ENCODE results near the gene C2orf92. TPM values are rescaled to one million over a fixed set of nuclear protein-coding genes. Genes with fewer than 3 reads are reported as not detected.

C2orf92 gene
- total RNA-seq, 2 experiments from 2014 or later, result 5.9 to 11.2 TPM

GRCh38 chr2:97704989-97705388 is 35.5 kb downstream of the C2orf92 start:
- Histone ChIP-seq H3K9me2 (ENCODE audit: insufficient read depth, low read length) (no peaks in the 10 kb centered on the region), H3K4me2 (ENCODE audit: low read length) (no peak overlapping the region), H3K27ac (ENCODE audit: low read depth, low read length, poor library complexity, severe bottlenecking) (no peak overlapping the region), H3K4me3 (ENCODE audit: low read depth, low read length, poor library complexity, severe bottlenecking) (no peak overlapping the region), H3K36me3 (ENCODE audit: insufficient read depth, low read length) (no peaks in the 10 kb centered on the region), H3K4me1 (ENCODE audit: insufficient read depth, low read length, poor library complexity, severe bottlenecking) (no peaks in the 10 kb centered on the region), H3K79me2 (ENCODE audit: insufficient read depth, low read depth, low read length) (no peaks in the 10 kb centered on the region), H3K9me3 (ENCODE audit: low read length) (no peaks in the 10 kb centered on the region), H2AFZ (ENCODE audit: low read length) (no peak overlapping the region), H4K20me1 (ENCODE audit: insufficient read depth, low read length) (no peaks in the 10 kb centered on the region)
- TF ChIP-seq EZH2phosphoT487 (IDR thresholded peaks at IDR 0.05; ENCODE audit: borderline replicate concordance, low read depth, low read length) (no peak), CTCF (conservative IDR thresholded peaks at IDR 0.05; ENCODE audit: low read length) (no peak)
- no TSS peak for BruUV-seq (replicated peaks)
- DNase-seq (ENCODE audit: low spot score), result no peak
- ChIA-PET CTCF (ENCODE audit: unreplicated experiment) (no interaction called here), POLR2A (interaction anchor here (0.6 kb wide), 1 partner anchor 1227 kb away, joined by 3 read pairs; no protein-coding TSS in a partner anchor)
- intact Hi-C loops (cut with micrococcal nuclease; ENCODE audit: unreplicated experiment), result no loop called here

GRCh38 chr2:97706112-97706511 is 36.6 kb downstream of the C2orf92 start:
- no peaks in the 10 kb centered on the region for H3K36me3 ChIP-seq (ENCODE audit: insufficient read depth, low read length)
- intact Hi-C loops (cut with micrococcal nuclease; ENCODE audit: unreplicated experiment), result no loop called here
- DNase-seq (ENCODE audit: low spot score), result no peak
- no TSS peak for BruUV-seq (replicated peaks)
- no peaks in the 10 kb centered on the region for H3K9me2 ChIP-seq (ENCODE audit: insufficient read depth, low read length)
- no peak overlapping the region for H2AFZ ChIP-seq (ENCODE audit: low read length)
- POLR2A ChIA-PET, result no interaction called here
- no peaks in the 10 kb centered on the region for H3K79me2 ChIP-seq (ENCODE audit: insufficient read depth, low read depth, low read length)
- H4K20me1 ChIP-seq (ENCODE audit: insufficient read depth, low read length), result no peaks in the 10 kb centered on the region
- CTCF ChIA-PET (ENCODE audit: unreplicated experiment), result no interaction called here
- TF ChIP-seq EZH2phosphoT487 (IDR thresholded peaks at IDR 0.05; ENCODE audit: borderline replicate concordance, low read depth, low read length) (no peak), CTCF (conservative IDR thresholded peaks at IDR 0.05; ENCODE audit: low read length) (no peak)
- no peak overlapping the region for H3K4me3 ChIP-seq (ENCODE audit: low read depth, low read length, poor library complexity, severe bottlenecking)
- H3K27ac ChIP-seq (ENCODE audit: low read depth, low read length, poor library complexity, severe bottlenecking), result no peak overlapping the region
- H3K4me2 ChIP-seq (ENCODE audit: low read length), result no peak overlapping the region
- H3K9me3 ChIP-seq (ENCODE audit: low read length), result no peaks in the 10 kb centered on the region
- no peaks in the 10 kb centered on the region for H3K4me1 ChIP-seq (ENCODE audit: insufficient read depth, low read length, poor library complexity, severe bottlenecking)

- Histone ChIP-seq H3K27ac (ENCODE audit: low read depth, low read length, poor library complexity, severe bottlenecking) (no peak overlapping the region), H2AFZ (ENCODE audit: low read length) (no peak overlapping the region), H3K4me1 (ENCODE audit: insufficient read depth, low read length, poor library complexity, severe bottlenecking) (no peaks in the 10 kb centered on the region), H3K4me2 (ENCODE audit: low read length) (no peak overlapping the region), H3K79me2 (ENCODE audit: insufficient read depth, low read depth, low read length) (no peaks in the 10 kb centered on the region), H4K20me1 (ENCODE audit: insufficient read depth, low read length) (no peaks in the 10 kb centered on the region), H3K4me3 (ENCODE audit: low read depth, low read length, poor library complexity, severe bottlenecking) (no peak overlapping the region), H3K36me3 (ENCODE audit: insufficient read depth, low read length) (no peaks in the 10 kb centered on the region), H3K9me3 (ENCODE audit: low read length) (no peaks in the 10 kb centered on the region), H3K9me2 (ENCODE audit: insufficient read depth, low read length) (no peaks in the 10 kb centered on the region)
- no peak for DNase-seq (ENCODE audit: low spot score)
- BruUV-seq (replicated peaks), result no TSS peak
- CTCF ChIA-PET (ENCODE audit: unreplicated experiment), result interaction anchor here (0.5 kb wide), 1 partner anchor 527 kb away, joined by 3 read pairs; no protein-coding TSS in a partner anchor
- intact Hi-C loops (cut with micrococcal nuclease; ENCODE audit: unreplicated experiment), result no loop called here
- TF ChIP-seq EZH2phosphoT487 (IDR thresholded peaks at IDR 0.05; ENCODE audit: borderline replicate concordance, low read depth, low read length), result no peak
- TF ChIP-seq CTCF (conservative IDR thresholded peaks at IDR 0.05; ENCODE audit: low read length), result no peak
- POLR2A ChIA-PET, result no interaction called here
These were observed 37.3 kb downstream of the C2orf92 start for GRCh38 chr2:97706708-97707345.
